AG10803 (cell line): ENCODE data around the gene MYO16.

ENCODE experiments used
- DNase-seq: peaks from one replicate; pipeline ENCODE4 v3.0.0; 2010; ENCODE audit warnings: low read depth
- H3K4me3 ChIP-seq: 2 replicates; pipeline ENCODE4 v1.5.1; 2011; ENCODE audit warnings: mild to moderate bottlenecking, low read length, control low read depth
- CTCF ChIP-seq: conservative IDR thresholded peaks from 2 replicates; pipeline ENCODE4 v1.5.1; 2011; ENCODE audit warnings: mild to moderate bottlenecking, low read length, control low read depth, inconsistent platforms

Gene MYO16

GRCh38 chr13:109198585-109198984 lies 569.2 kb downstream of the MYO16 start:
- no peak overlapping the region for H3K4me3 ChIP-seq
- no peak for TF ChIP-seq CTCF
- DNase-seq: peak; percentile 72

- no peak overlapping the region for H3K4me3 ChIP-seq
- no peak for DNase-seq
- TF ChIP-seq CTCF: no peak
These were observed 569.9 kb downstream of the MYO16 start for GRCh38 chr13:109199280-109199679.

- no peak for TF ChIP-seq CTCF
- no peak overlapping the region for H3K4me3 ChIP-seq
- no peak for DNase-seq
These were observed 571.1 kb downstream of the MYO16 start for GRCh38 chr13:109200556-109200955.

GRCh38 chr13:109203587-109203986 lies 574.2 kb downstream of the MYO16 start:
- no peak for DNase-seq
- no peak overlapping the region for H3K4me3 ChIP-seq
- no peak for TF ChIP-seq CTCF

GRCh38 chr13:109204252-109204651 lies 574.8 kb downstream of the MYO16 start:
- DNase-seq: peak; percentile 42
- H3K4me3 ChIP-seq: no peak overlapping the region
- no peak for TF ChIP-seq CTCF

GRCh38 chr13:109204657-109205056 lies 575.2 kb downstream of the MYO16 start:
- no peak overlapping the region for H3K4me3 ChIP-seq
- TF ChIP-seq CTCF: no peak
- DNase-seq: no peak

GRCh38 chr13:109205315-109205714 lies 575.9 kb downstream of the MYO16 start:
- DNase-seq: no peak
- TF ChIP-seq CTCF: no peak
- H3K4me3 ChIP-seq: no peak overlapping the region
